GM10266 (cell line): Measurements from ENCODE around the gene ZNF827.

Experiments
- DNase-seq: peaks from one replicate; pipeline ENCODE4 v3.0.0; 2012; ENCODE audit errors: extremely low spot score
- CTCF ChIP-seq: IDR thresholded peaks from 2 replicates; pipeline ENCODE4 v1.5.1; 2012; ENCODE audit warnings: mild to moderate bottlenecking, low read depth; ENCODE audit not compliant: control insufficient read depth, insufficient read depth; ENCODE audit errors: missing control alignments

The ZNF827 gene

GRCh38 chr4:145755802-145756201, 182.8 kb downstream of the ZNF827 start:
- no peak for TF ChIP-seq CTCF
- DNase-seq, result no peak

GRCh38 chr4:145743641-145744040, 195.0 kb downstream of the ZNF827 start:
- DNase-seq, result no peak
- no peak for TF ChIP-seq CTCF

GRCh38 chr4:145740806-145741205, 197.8 kb downstream of the ZNF827 start:
- no peak for DNase-seq
- no peak for TF ChIP-seq CTCF

GRCh38 chr4:145739845-145740244, 198.8 kb downstream of the ZNF827 start:
- no peak for DNase-seq
- no peak for TF ChIP-seq CTCF

- no peak for DNase-seq
- no peak for TF ChIP-seq CTCF
Observed at GRCh38 chr4:145736241-145736831, 202.3 kb downstream of the ZNF827 start.

GRCh38 chr4:145735827-145736226, 202.8 kb downstream of the ZNF827 start:
- TF ChIP-seq CTCF, result no peak
- no peak for DNase-seq

GRCh38 chr4:145735347-145735675, 203.3 kb downstream of the ZNF827 start:
- DNase-seq, result no peak
- no peak for TF ChIP-seq CTCF
